Loucy (cell line): ENCODE results near the gene TAS2R7.

ENCODE experiments used
- H2AFZ ChIP-seq: fragments of 200-600 bp; sonication (generic); 2 replicates; pipeline ENCODE4 v1.6.0; 2016; ENCODE audit warnings: antibody characterized with exemption, mild to moderate bottlenecking, low read length, moderate library complexity
- H3F3A ChIP-seq: fragments of 200-600 bp; 2 replicates; pipeline ENCODE4 v1.6.0; 2016; ENCODE audit warnings: antibody characterized with exemption, low read depth, mild to moderate bottlenecking
- H3K27me3 ChIP-seq: fragments of 200-600 bp; sonication (generic); 2 replicates; pipeline ENCODE4 v1.6.1; 2014; ENCODE audit warnings: low read length, mild to moderate bottlenecking; ENCODE audit not compliant: insufficient read depth, poor library complexity, severe bottlenecking
- H3K36me3 ChIP-seq: fragments of 200-600 bp; sonication (generic); 2 replicates; pipeline ENCODE4 v1.6.1; 2016; ENCODE audit warnings: low read length; ENCODE audit not compliant: insufficient read depth
- H3K4me1 ChIP-seq: fragments of 200-600 bp; sonication (generic); 2 replicates; pipeline ENCODE4 v1.5.1; 2014; ENCODE audit warnings: low read length, mild to moderate bottlenecking; ENCODE audit not compliant: insufficient read depth, poor library complexity, severe bottlenecking
- H3K4me2 ChIP-seq: fragments of 200-600 bp; sonication (generic); 2 replicates; pipeline ENCODE4 v1.6.0; 2014; ENCODE audit warnings: antibody characterized with exemption, low read length, low read depth, mild to moderate bottlenecking; ENCODE audit not compliant: poor library complexity, severe bottlenecking
- H3K4me3 ChIP-seq: fragments of 200-600 bp; sonication (generic); 2 replicates; pipeline ENCODE4 v1.5.1; 2014; ENCODE audit warnings: low read length, mild to moderate bottlenecking, mixed read lengths; ENCODE audit not compliant: poor library complexity, severe bottlenecking
- H3K79me2 ChIP-seq: fragments of 200-600 bp; sonication (generic); 2 replicates; pipeline ENCODE4 v1.6.1; 2014; ENCODE audit warnings: low read length; ENCODE audit not compliant: insufficient read depth
- H3K9ac ChIP-seq: fragments of 200-600 bp; sonication (generic); 2 replicates; pipeline ENCODE4 v1.6.0; 2014; ENCODE audit warnings: mild to moderate bottlenecking, low read depth, low read length, moderate library complexity; ENCODE audit not compliant: poor library complexity, severe bottlenecking
- H3K9me2 ChIP-seq: fragments of 200-600 bp; sonication (generic); replicated peaks from 2 replicates; pipeline ENCODE4 v1.6.1; 2016; ENCODE audit warnings: low read depth, low read length, mixed read lengths
- H3K9me3 ChIP-seq: fragments of 200-600 bp; sonication (generic); 2 replicates; pipeline ENCODE4 v1.6.1; 2014; ENCODE audit warnings: mild to moderate bottlenecking, antibody characterized with exemption, low read length, low read depth; ENCODE audit not compliant: insufficient read depth
- H4K20me1 ChIP-seq: fragments of 200-600 bp; sonication (generic); 2 replicates; pipeline ENCODE4 v1.6.0; 2014; ENCODE audit warnings: antibody characterized with exemption, low read length, mild to moderate bottlenecking; ENCODE audit not compliant: insufficient read depth, poor library complexity, severe bottlenecking
- CTCF ChIP-seq: fragments of 200-600 bp; sonication (generic); conservative IDR thresholded peaks from 2 replicates; pipeline ENCODE4 v1.5.1; 2014; ENCODE audit warnings: mild to moderate bottlenecking, antibody characterized with exemption, low read length
- EZH2phosphoT487 ChIP-seq: fragments of 200-600 bp; IDR thresholded peaks from 2 replicates; pipeline ENCODE4 v1.6.1; 2018; ENCODE audit warnings: antibody characterized with exemption, mild to moderate bottlenecking, moderate library complexity, borderline replicate concordance

Gene TAS2R7

GRCh38 chr12:10756194-10756593, 46.2 kb downstream of the TAS2R7 start:
- H3K36me3 ChIP-seq: no peaks in the 10 kb centered on the region
- no peak overlapping the region for H2AFZ ChIP-seq
- no peaks in the 10 kb centered on the region for H4K20me1 ChIP-seq
- no peak overlapping the region for H3K4me2 ChIP-seq
- no peak overlapping the region for H3K4me3 ChIP-seq
- no peaks in the 10 kb centered on the region for H3F3A ChIP-seq
- H3K4me1 ChIP-seq: no peaks in the 10 kb centered on the region
- H3K27me3 ChIP-seq: no peaks in the 10 kb centered on the region
- H3K9me2 ChIP-seq: no peaks in the 10 kb centered on the region
- no peak overlapping the region for H3K9ac ChIP-seq
- TF ChIP-seq CTCF (no peak), EZH2phosphoT487 (no peak)
- no peaks in the 10 kb centered on the region for H3K79me2 ChIP-seq
- no peaks in the 10 kb centered on the region for H3K9me3 ChIP-seq

- Histone ChIP-seq H3K4me2 (no peak overlapping the region), H3K9me3 (no peaks in the 10 kb centered on the region), H3K9ac (no peak overlapping the region), H3K4me1 (peaks cover 4% of the 10 kb centered on the region), H3K9me2 (no peaks in the 10 kb centered on the region), H3F3A (no peaks in the 10 kb centered on the region), H3K4me3 (no peak overlapping the region), H3K79me2 (no peaks in the 10 kb centered on the region), H2AFZ (no peak overlapping the region), H4K20me1 (no peaks in the 10 kb centered on the region), H3K27me3 (no peaks in the 10 kb centered on the region), H3K36me3 (no peaks in the 10 kb centered on the region)
- no peak for TF ChIP-seq EZH2phosphoT487
- TF ChIP-seq CTCF: no peak
Observed at GRCh38 chr12:10753059-10753458, 49.4 kb downstream of the TAS2R7 start.
